Sigmoid colon (tissue), 3 donors: ENCODE data around the gene BCL2L13.

Source experiments
- CTCF ChIP-seq, 4 experiments: fragments of 450-650 bp in 3 of 4; fragments of 200-600 bp in 1 of 4; IDR thresholded peaks; one replicate each; pipeline ENCODE4 v1.5.1; 2016 to 2019; ENCODE audit warnings: antibody characterized with exemption in 4 of 4, mild to moderate bottlenecking in 3 of 4, moderate library complexity in 2 of 4
- POLR2A ChIP-seq, 2 donors: fragments of 450-650 bp; IDR thresholded peaks; one replicate each; pipeline ENCODE4 v1.6.1; 2016; ENCODE audit warnings: antibody characterized with exemption in 2 of 2, mild to moderate bottlenecking in 2 of 2, moderate library complexity in 2 of 2

DNA sequence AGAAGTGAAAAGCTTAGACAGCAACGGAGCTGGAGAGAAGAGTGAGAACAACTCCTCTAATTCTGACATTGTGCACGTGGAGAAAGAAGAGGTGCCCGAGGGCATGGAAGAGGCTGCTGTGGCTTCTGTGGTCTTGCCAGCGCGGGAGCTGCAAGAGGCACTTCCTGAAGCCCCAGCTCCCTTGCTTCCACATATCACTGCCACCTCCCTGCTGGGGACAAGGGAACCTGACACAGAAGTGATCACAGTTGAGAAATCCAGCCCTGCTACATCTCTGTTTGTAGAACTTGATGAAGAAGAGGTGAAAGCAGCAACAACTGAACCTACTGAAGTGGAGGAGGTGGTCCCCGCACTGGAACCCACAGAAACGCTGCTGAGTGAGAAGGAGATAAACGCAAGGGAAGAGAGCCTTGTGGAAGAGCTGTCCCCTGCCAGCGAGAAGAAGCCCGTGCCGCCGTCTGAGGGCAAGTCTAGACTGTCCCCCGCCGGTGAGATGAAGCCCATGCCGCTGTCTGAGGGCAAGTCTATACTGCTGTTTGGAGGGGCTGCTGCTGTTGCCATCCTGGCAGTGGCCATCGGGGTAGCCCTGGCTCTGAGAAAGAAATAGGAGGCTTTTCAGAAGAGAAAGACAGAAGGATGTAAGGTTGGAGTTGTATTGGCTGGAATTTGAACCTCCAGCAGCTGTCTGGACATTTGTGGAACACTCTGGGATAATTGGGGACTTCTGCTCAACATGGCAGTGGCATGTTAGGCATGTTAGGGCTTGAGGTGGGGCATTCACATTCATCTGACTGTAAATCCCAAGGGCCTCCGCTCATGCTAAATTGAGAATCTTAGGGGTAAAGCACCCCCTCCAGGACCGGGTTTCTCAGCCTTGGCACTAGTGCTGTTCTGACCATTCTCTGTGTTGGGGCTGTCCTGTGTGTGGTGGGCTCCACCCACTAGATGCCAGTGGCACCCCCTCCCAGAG lies 88.7 kb downstream of the BCL2L13 start:
- TF ChIP-seq POLR2A (IDR thresholded peaks at IDR 0.05) (no peak), CTCF (IDR thresholded peaks at IDR 0.05) (no peak)
